ENCODE results near the gene CHRNB1. TPM values are rescaled to one million over a fixed set of nuclear protein-coding genes. Genes with fewer than 3 reads are reported as not detected.

The CHRNB1 gene
- total and polyA plus RNA-seq, 2 of the 8 experiments (the other 6 are each of a cell fraction or from before 2014, with no cell fraction given): 14.1 to 28.2 TPM

- Histone ChIP-seq H3K27ac (ENCODE audit: low read depth, low read length) (no peak overlapping the region), H3K79me1 (ENCODE audit: low read depth, low read length) (peaks cover 4% of the 10 kb centered on the region; the same call in 1 of the 2 replicates), H3K4ac (replicated peaks; ENCODE audit: insufficient read length, low read depth, low read length) (no peak overlapping the region), H4K91ac (replicated peaks; ENCODE audit: insufficient read length, low read length) (no peak overlapping the region), H2BK120ac (replicated peaks; ENCODE audit: low read depth, low read length) (no peak overlapping the region), H3K79me2 (ENCODE audit: control insufficient read depth in 1 of 2, insufficient read depth in 2 of 2, low read length in 2 of 2) (no peaks in the 10 kb centered on the region), H2BK15ac (ENCODE audit: low read length) (no peak overlapping the region), H3K9ac (replicated peaks in 1 of 4; ENCODE audit: extremely low read depth in 1 of 4, low read depth in 3 of 4, low read length in 3 of 4) (no peak overlapping the region), H4K5ac (ENCODE audit: insufficient read length, low read depth, low read length) (no peak overlapping the region), H3K36me3 (ENCODE audit: control insufficient read depth in 2 of 4, insufficient read depth in 4 of 4, low read length in 3 of 4) (peaks cover 60 to 95% (median 78%) of the 10 kb centered on the region in 4 experiments), H3K9me3 (ENCODE audit: insufficient read depth in 2 of 2, low read depth in 1 of 2, low read length in 1 of 2) (no peaks in the 10 kb centered on the region), H2AK5ac (ENCODE audit: low read depth, low read length) (no peak overlapping the region), H3K18ac (ENCODE audit: extremely low read depth, low read length) (no peak overlapping the region), H3K23me2 (ENCODE audit: low read depth, low read length) (no peaks in the 10 kb centered on the region), H2BK5ac (ENCODE audit: low read depth, low read length) (no peak overlapping the region), H2AFZ (ENCODE audit: low read length) (no peak overlapping the region), H4K20me1 (replicated peaks in 1 of 2; ENCODE audit: control insufficient read depth in 1 of 2, insufficient read depth in 2 of 2, low read length in 2 of 2) (peaks cover 8 to 11% of the 10 kb centered on the region in 2 experiments), H2BK12ac (ENCODE audit: low read depth, low read length) (no peak overlapping the region), H3K14ac (ENCODE audit: insufficient read length) (no peak overlapping the region), H2BK20ac (ENCODE audit: low read length) (no peak overlapping the region), H3K4me2 (ENCODE audit: insufficient read depth in 1 of 2, low read depth in 2 of 2, low read length in 2 of 2) (no peak overlapping the region), H3K4me1 (replicated peaks in 1 of 4; ENCODE audit: control insufficient read depth in 3 of 4, insufficient read depth in 4 of 4, low read length in 3 of 4) (no peaks in the 10 kb centered on the region), H3K4me3 (ENCODE audit: extremely low read depth in 1 of 4, insufficient read depth in 2 of 4, low read depth in 3 of 4, low read length in 4 of 4) (no peak overlapping the region), H4K8ac (ENCODE audit: extremely low read depth, insufficient read depth, low read length) (no peak overlapping the region), H3K23ac (ENCODE audit: insufficient read length) (no peak overlapping the region), H3K56ac (replicated peaks; ENCODE audit: insufficient read length, low read depth, low read length) (no peak overlapping the region), H3K27me3 (replicated peaks in 1 of 4; ENCODE audit: control insufficient read depth in 3 of 4, extremely low read depth in 1 of 4, insufficient read depth in 3 of 4, low read length in 3 of 4) (no peaks in the 10 kb centered on the region)
- CTCF ChIA-PET (ENCODE audit: partially characterized antibody): interaction anchor here (1.1 to 7.0 kb wide), 10 partner anchors 8 to 140 kb away, joined by 3 to 82 read pairs (median 4); no protein-coding TSS in a partner anchor
- 81% methylated on average over 14 of the region's 14 CpGs; no CpG with 5 or more reads in 1 of the 2 experiments for WGBS, 2 experiments (ENCODE audit: extremely low coverage in 1 of 2, insufficient coverage in 1 of 2, insufficient read length in 1 of 2, insufficient replicate concordance in 2 of 2, low coverage in 1 of 2, low lambda C conversion rate in 2 of 2, missing lambda C conversion rate in 1 of 2)
- DNase-seq (ENCODE audit: low read depth in 1 of 2, low spot score in 2 of 2) (no peak), FAIRE-seq (no peak)
- POLR2A ChIA-PET (ENCODE audit: partially characterized antibody): interaction anchor here (0.7 to 4.4 kb wide), 4 partner anchors 17 to 146 kb away, joined by 3 to 18 read pairs (median 6); partner anchors contain the start of genes POLR2A and TMEM95
- TF ChIP-seq TCF12 (IDR thresholded peaks at IDR 0.05; ENCODE audit: low read depth, low read length): no peak
- TF ChIP-seq CBX8 (IDR thresholded peaks at IDR 0.05; ENCODE audit: borderline replicate concordance, low read depth, low read length): no peak
- TF ChIP-seq SIRT6 (IDR thresholded peaks at IDR 0.05; ENCODE audit: low read length): no peak
- TF ChIP-seq GABPA (IDR thresholded peaks at IDR 0.05; ENCODE audit: borderline replicate concordance, insufficient read depth, low read length): no peak
- TF ChIP-seq CREB1 (IDR thresholded peaks at IDR 0.05): no peak
Observed at GRCh38 chr17:7501729-7502128, 56.9 kb downstream of the CHRNB1 start.
